ENCODE measurements around the gene NFIA. TPM values are rescaled to one million over a fixed set of nuclear protein-coding genes. Genes with fewer than 3 reads are reported as not detected.

Gene NFIA
- total and polyA plus RNA-seq, 9 of the 15 experiments (the other 6 are each of a cell fraction or from before 2014, with no cell fraction given), result 5.3 to 24.9 (median 9.8) TPM

- TF ChIP-seq MYC (IDR thresholded peaks at IDR 0.05; ENCODE audit: low read depth, low read length), result peak; percentile 91
- TF ChIP-seq MYC (CRISPR knock-in tag; IDR thresholded peaks at IDR 0.05; ENCODE audit: borderline replicate concordance, low read depth), result peak; percentile 77; the same call in 1 of the 2 replicates
- TF ChIP-seq MLLT1 (IDR thresholded peaks at IDR 0.05), result peak in 1 of 2 experiments; percentile 60; a peak in 1 of 4 replicates
- TF ChIP-seq CREB1 (IDR thresholded peaks at IDR 0.05), result no peak
- no peak for TF ChIP-seq CREB1 (CRISPR knock-in tag; IDR thresholded peaks at IDR 0.05)
- peak; percentile 98 for TF ChIP-seq NFIC (IDR thresholded peaks at IDR 0.05)
- TF ChIP-seq EP400 (IDR thresholded peaks at IDR 0.05), result peak; percentile 93
- no peak for TF ChIP-seq BMI1 (IDR thresholded peaks at IDR 0.05; ENCODE audit: low read length)
- TF ChIP-seq EWSR1 (IDR thresholded peaks at IDR 0.05; ENCODE audit: borderline replicate concordance, low read depth, partially characterized antibody), result no peak
- no peak for TF ChIP-seq POLR2B (IDR thresholded peaks at IDR 0.05; ENCODE audit: low read depth, partially characterized antibody)
- TF ChIP-seq ZNF583 (CRISPR knock-in tag; IDR thresholded peaks at IDR 0.05), result peak; percentile 65; the same call in 1 of the 2 replicates
- no peak for TF ChIP-seq MYBL2 (IDR thresholded peaks at IDR 0.05; ENCODE audit: low read depth)
- no peak for TF ChIP-seq MYBL2 (CRISPR knock-in tag; IDR thresholded peaks at IDR 0.05; ENCODE audit: borderline replicate concordance)
- TF ChIP-seq EHMT2 (IDR thresholded peaks at IDR 0.05), result no peak
- TF ChIP-seq FOXK1 (CRISPR knock-in tag; IDR thresholded peaks at IDR 0.05; ENCODE audit: borderline replicate concordance), result no peak
- no peak for TF ChIP-seq CBX5 (IDR thresholded peaks at IDR 0.05; ENCODE audit: borderline replicate concordance, low read depth)
- TF ChIP-seq CREB3 (tag; conservative IDR thresholded peaks at IDR 0.05; ENCODE audit: low read depth), result peak; percentile 78
- 0 out of 4 replicates have a peak, but pooled peaks of 1 of the 2 experiments have one; percentile 43 for TF ChIP-seq ARNT (IDR thresholded peaks at IDR 0.05)
- peak; percentile 73; the same call in 1 of the 2 replicates for TF ChIP-seq ZNF197 (CRISPR knock-in tag; IDR thresholded peaks at IDR 0.05; ENCODE audit: low read depth)
- TF ChIP-seq NCOA2 (IDR thresholded peaks at IDR 0.05; ENCODE audit: partially characterized antibody in 2 of 2), result no peak
- TF ChIP-seq ZBED1 (IDR thresholded peaks at IDR 0.05), result no peak
- no peak for TF ChIP-seq ZNF609 (CRISPR knock-in tag; IDR thresholded peaks at IDR 0.05; ENCODE audit: borderline replicate concordance)
- TF ChIP-seq SAP30 (IDR thresholded peaks at IDR 0.05; ENCODE audit: borderline replicate concordance, insufficient read depth, low read depth, low read length, poor library complexity, severe bottlenecking), result no peak
Observed at GRCh38 chr1:61184040-61184713, 101.8 kb downstream of the NFIA start (continued).
